DND-41 (cell line): Measurements from ENCODE around the gene POLA1.

ENCODE experiments used
- EZH2 ChIP-seq: IDR thresholded peaks from 3 replicates; pipeline ENCODE4 v1.6.1; 2012; ENCODE audit warnings: borderline replicate concordance, low read depth, mild to moderate bottlenecking, moderate library complexity, low read length, inconsistent platforms; ENCODE audit not compliant: severe bottlenecking
- TF ChIP-seq, protein P1 (sequence below): IDR thresholded peaks from 2 replicates; pipeline ENCODE4 v1.5.1; 2012; ENCODE audit warnings: borderline replicate concordance, low read length, moderate library complexity, mild to moderate bottlenecking; ENCODE audit not compliant: poor library complexity, severe bottlenecking; ENCODE audit errors: extremely low read depth

DNA sequence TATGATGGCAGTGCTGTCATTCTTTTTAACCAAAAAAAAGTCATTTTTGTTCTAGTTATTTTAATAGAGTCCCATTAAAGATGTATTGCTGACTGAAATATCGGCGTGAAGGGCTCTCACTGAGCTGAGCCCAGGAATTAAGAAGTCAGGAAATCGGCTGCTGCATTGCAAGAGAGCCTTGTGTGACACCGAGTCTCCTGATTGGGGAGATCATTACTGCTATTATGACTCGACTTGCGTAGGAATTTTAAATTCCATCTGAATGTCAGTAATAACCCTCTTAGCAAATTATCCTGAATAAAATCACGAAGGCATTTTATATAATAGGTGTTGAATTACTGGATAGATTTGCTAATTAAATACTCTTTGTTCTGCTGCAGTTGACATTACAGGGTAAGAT is 111.5 kb downstream of the POLA1 start:
- TF ChIP-seq, protein P1, sequence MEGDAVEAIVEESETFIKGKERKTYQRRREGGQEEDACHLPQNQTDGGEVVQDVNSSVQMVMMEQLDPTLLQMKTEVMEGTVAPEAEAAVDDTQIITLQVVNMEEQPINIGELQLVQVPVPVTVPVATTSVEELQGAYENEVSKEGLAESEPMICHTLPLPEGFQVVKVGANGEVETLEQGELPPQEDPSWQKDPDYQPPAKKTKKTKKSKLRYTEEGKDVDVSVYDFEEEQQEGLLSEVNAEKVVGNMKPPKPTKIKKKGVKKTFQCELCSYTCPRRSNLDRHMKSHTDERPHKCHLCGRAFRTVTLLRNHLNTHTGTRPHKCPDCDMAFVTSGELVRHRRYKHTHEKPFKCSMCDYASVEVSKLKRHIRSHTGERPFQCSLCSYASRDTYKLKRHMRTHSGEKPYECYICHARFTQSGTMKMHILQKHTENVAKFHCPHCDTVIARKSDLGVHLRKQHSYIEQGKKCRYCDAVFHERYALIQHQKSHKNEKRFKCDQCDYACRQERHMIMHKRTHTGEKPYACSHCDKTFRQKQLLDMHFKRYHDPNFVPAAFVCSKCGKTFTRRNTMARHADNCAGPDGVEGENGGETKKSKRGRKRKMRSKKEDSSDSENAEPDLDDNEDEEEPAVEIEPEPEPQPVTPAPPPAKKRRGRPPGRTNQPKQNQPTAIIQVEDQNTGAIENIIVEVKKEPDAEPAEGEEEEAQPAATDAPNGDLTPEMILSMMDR: no peak
- TF ChIP-seq EZH2: no peak
